ENCODE measurements around the gene ONECUT3.

ONECUT3 gene

DNA sequence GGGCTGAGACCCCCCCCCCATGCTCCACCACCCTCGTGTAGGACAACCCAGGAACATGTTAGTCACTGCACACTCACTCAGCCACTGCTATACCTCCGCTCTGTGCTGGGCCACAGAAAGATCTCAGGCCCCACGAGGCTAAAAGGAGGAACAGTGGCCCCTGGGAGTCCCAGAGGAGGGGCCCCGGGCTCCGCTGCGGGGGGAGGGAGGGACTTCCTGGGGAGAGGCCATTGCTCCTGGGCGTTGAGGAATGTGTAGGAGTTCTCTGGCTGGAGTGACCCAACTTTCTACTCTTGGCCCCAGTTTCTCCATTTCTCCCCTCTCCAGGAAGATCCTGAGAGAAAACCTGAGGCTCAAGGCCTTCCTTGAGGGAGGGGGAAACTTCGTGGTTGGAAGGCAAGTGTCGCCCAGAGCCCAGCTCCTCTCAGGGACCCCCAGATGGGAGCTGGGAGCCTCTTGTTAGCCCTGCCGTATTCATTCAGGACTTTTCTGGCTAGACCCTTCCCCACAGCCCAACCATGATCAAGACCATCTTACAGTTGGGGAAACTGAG lies 13.6 kb downstream of the ONECUT3 start:
- H3K4me3 ChIP-seq (ENCODE audit: low read depth, low read length) = no peak overlapping the region
- DNase-seq = no peak
- no peaks in the 10 kb centered on the region for H3K9me3 ChIP-seq
- peaks cover 90% of the 10 kb centered on the region for H3K27me3 ChIP-seq
- TF ChIP-seq, protein P1, sequence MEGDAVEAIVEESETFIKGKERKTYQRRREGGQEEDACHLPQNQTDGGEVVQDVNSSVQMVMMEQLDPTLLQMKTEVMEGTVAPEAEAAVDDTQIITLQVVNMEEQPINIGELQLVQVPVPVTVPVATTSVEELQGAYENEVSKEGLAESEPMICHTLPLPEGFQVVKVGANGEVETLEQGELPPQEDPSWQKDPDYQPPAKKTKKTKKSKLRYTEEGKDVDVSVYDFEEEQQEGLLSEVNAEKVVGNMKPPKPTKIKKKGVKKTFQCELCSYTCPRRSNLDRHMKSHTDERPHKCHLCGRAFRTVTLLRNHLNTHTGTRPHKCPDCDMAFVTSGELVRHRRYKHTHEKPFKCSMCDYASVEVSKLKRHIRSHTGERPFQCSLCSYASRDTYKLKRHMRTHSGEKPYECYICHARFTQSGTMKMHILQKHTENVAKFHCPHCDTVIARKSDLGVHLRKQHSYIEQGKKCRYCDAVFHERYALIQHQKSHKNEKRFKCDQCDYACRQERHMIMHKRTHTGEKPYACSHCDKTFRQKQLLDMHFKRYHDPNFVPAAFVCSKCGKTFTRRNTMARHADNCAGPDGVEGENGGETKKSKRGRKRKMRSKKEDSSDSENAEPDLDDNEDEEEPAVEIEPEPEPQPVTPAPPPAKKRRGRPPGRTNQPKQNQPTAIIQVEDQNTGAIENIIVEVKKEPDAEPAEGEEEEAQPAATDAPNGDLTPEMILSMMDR (IDR thresholded peaks at IDR 0.05; ENCODE audit: low read depth, low read length) = no peak
- no peaks in the 10 kb centered on the region for H3K36me3 ChIP-seq
- no peaks in the 10 kb centered on the region for H3K4me1 ChIP-seq

DNA sequence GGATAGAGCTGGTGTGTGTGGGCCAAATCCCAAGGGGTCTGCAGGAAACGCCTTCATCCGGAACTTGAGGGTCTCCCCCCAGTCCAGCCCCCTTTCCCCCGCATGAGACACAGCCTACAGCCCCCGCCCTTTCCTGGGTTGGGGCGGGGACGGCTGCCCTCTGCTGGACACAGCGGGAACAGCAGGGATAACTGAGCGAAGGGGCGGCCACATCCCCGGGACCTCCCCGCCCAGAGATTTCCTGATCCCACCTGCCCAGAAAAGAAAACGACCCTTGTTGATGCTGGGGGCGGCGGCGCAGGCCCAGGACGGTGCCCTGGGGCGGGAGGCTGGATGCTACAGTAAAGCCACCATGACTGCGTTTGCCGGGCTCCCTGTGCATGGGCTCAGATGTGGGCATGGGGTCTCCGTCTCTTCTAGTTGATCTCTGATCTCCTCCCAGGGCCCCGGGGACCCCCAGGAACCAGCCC lies 14.2 kb downstream of the ONECUT3 start:
- DNase-seq = peak; percentile 68
- H3K4me3 ChIP-seq (ENCODE audit: low read depth, low read length) = no peak overlapping the region
- TF ChIP-seq, protein P1 (IDR thresholded peaks at IDR 0.05; ENCODE audit: low read depth, low read length) = peak; percentile 79
- no peaks in the 10 kb centered on the region for H3K9me3 ChIP-seq
- no peaks in the 10 kb centered on the region for H3K4me1 ChIP-seq
- peaks cover 84% of the 10 kb centered on the region for H3K27me3 ChIP-seq
- H3K36me3 ChIP-seq = no peaks in the 10 kb centered on the region

DNA sequence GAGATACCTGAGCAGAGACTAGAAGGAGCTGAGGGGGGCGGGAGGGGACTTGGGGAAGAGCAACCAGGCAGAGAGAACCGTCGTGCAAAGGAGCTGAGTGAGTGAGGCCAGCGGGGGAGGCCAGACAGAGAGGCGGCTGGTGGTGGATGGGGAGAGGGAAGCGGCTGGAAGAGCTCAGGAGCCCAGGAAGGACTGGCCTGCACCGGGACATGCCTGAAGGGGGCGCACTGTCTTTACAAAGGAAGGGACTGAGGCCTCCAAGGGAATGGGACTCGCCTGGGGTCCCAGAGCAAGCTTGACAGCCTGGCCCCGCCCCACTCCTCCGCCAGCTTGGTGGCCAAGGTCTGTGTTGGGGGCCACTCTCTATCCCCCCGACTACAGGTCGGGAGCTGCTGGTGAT lies 14.9 kb downstream of the ONECUT3 start:
- Histone ChIP-seq H3K27me3 (peaks cover 81% of the 10 kb centered on the region), H3K4me1 (no peaks in the 10 kb centered on the region), H3K36me3 (no peaks in the 10 kb centered on the region), H3K4me3 (ENCODE audit: low read depth, low read length) (no peak overlapping the region), H3K9me3 (no peaks in the 10 kb centered on the region)
- DNase-seq = peak; percentile 66
- TF ChIP-seq, protein P1 (IDR thresholded peaks at IDR 0.05; ENCODE audit: low read depth, low read length) = peak; percentile 46

DNA sequence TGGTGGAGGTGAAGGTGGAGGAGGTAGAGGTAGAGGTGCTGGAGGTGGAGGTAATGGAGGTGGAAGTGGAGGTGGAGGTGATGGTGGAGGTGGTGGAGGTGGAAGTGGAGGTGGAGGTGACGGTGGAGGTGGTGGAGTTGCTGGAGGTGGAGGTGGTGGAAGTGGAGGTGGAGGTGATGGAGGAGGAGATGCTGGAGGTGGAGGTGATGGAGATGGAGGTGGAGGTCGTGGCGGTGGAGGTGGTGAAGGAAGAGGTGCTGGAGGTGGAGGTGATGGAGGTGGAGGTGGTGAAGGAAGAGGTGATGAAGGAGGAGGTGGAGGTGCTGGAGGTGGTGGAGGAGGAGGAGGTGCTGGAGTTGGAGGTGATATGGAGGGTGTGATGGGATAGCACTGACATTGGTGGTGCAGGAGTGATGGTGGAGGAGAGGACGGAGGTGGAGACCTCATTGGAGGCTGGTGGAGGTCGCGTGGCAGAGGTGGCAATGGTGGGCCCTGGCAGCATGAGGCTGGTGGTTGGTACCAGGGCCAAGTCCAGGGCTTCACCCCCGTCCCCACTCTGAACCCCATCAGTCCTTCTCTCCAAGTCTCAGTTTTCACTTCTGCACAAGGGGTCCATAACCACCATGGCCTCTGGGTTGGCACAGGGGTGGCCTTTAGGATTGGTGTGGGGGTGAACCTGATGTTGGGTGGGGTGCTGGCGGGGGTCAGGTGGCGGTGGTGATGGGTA lies 15.8 kb downstream of the ONECUT3 start:
- DNase-seq = no peak
- Histone ChIP-seq H3K27me3 (peaks cover 81% of the 10 kb centered on the region), H3K9me3 (no peaks in the 10 kb centered on the region), H3K36me3 (no peaks in the 10 kb centered on the region), H3K4me1 (no peaks in the 10 kb centered on the region), H3K4me3 (ENCODE audit: low read depth, low read length) (no peak overlapping the region)
- TF ChIP-seq, protein P1 (IDR thresholded peaks at IDR 0.05; ENCODE audit: low read depth, low read length) = no peak

DNA sequence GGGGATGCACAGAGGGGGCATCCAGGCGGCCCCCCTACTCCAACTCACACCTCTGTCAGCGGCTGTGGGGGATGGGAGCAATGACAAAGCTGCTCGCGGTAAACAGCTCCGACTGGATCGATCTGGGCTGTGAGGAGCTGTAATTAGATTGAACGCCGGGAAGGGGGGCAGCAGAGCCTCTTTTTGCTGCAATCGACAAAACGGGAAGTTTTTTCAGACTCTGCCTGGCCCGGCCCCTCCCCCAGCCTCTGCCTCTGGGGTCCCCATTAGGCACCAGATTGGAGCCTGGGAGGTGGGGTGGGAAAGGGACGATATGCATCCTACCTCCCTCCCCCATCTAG lies 16.3 kb downstream of the ONECUT3 start:
- Histone ChIP-seq H3K27me3 (peaks cover 78% of the 10 kb centered on the region), H3K4me3 (ENCODE audit: low read depth, low read length) (no peak overlapping the region), H3K4me1 (no peaks in the 10 kb centered on the region), H3K9me3 (no peaks in the 10 kb centered on the region), H3K36me3 (no peaks in the 10 kb centered on the region)
- TF ChIP-seq, protein P1 (IDR thresholded peaks at IDR 0.05; ENCODE audit: low read depth, low read length) = no peak
- DNase-seq = no peak

DNA sequence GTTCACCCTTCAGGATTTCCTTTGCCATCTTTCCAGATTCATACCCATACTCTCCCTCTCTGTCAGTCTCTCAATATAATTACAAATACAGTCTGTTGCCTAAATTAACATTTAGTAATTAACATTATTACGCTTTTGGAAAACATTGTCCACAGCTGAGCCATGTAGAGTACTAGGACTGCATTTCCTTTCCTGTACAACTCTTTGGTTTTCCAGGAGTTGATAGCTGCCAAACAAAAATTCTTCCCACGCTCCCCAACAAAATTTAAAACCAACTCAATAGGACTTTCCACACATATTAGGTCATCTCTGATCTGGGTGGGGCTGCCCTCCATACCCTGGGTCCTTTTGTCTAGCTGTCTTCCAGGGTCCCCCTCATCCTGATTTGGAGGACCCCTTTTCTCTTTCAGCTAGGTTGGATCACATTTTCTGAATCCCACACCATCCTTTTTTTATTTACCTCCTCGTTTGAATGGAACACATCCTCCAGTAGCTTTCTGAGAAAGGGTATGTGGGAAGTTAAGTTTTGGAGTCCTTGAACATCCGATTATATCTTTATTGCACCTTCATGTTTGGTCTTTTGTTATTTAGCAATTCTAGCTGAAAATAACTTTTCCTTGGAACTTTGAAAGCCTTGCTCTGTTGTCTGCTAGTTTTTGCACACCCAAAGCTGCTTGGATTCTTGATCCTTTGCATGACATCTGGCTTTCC lies 17.7 kb downstream of the ONECUT3 start:
- H3K27me3 ChIP-seq = peaks cover 76% of the 10 kb centered on the region
- no peaks in the 10 kb centered on the region for H3K36me3 ChIP-seq
- peaks cover 3% of the 10 kb centered on the region for H3K9me3 ChIP-seq
- no peak for DNase-seq
- H3K4me1 ChIP-seq = no peaks in the 10 kb centered on the region
- TF ChIP-seq, protein P1 (IDR thresholded peaks at IDR 0.05; ENCODE audit: low read depth, low read length) = no peak
- H3K4me3 ChIP-seq (ENCODE audit: low read depth, low read length) = no peak overlapping the region
